ENCODE results near the gene KIF4A.

The KIF4A gene

DNA sequence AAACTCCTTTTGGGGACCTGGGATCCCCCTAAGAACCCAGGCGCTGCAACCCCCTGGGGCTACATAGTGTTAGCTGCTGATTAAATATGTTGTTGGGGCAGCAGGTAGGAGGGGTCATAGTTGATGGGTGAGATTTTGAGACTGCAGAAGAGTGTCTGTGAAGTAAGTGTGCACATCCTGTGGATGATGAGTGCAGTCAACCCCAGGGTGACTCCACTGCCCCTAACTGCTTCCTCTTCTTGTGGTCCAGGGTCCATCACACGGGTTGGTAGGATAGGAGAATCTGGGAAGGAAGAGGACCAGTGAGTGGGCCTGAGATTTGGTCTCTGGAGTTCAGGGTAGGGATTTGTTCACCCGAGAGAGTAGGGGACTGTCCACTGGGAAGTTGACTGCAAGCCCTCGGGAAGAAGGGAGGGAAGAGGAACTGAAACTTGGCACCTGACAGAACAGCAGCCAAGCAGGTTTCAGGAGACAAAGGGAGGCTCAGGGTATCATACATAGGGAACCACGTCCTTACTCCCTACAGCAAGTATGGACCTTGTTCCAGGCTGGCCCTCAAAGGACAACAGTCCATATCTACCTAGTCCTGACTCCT is 163.2 kb downstream of the KIF4A start:
- peak overlapping the region; percentile 60 for H3K4me3 ChIP-seq (ENCODE audit: low read depth, low read length)
- no peak for TF ChIP-seq CTCF (IDR thresholded peaks at IDR 0.05; ENCODE audit: low read depth, low read length)

DNA sequence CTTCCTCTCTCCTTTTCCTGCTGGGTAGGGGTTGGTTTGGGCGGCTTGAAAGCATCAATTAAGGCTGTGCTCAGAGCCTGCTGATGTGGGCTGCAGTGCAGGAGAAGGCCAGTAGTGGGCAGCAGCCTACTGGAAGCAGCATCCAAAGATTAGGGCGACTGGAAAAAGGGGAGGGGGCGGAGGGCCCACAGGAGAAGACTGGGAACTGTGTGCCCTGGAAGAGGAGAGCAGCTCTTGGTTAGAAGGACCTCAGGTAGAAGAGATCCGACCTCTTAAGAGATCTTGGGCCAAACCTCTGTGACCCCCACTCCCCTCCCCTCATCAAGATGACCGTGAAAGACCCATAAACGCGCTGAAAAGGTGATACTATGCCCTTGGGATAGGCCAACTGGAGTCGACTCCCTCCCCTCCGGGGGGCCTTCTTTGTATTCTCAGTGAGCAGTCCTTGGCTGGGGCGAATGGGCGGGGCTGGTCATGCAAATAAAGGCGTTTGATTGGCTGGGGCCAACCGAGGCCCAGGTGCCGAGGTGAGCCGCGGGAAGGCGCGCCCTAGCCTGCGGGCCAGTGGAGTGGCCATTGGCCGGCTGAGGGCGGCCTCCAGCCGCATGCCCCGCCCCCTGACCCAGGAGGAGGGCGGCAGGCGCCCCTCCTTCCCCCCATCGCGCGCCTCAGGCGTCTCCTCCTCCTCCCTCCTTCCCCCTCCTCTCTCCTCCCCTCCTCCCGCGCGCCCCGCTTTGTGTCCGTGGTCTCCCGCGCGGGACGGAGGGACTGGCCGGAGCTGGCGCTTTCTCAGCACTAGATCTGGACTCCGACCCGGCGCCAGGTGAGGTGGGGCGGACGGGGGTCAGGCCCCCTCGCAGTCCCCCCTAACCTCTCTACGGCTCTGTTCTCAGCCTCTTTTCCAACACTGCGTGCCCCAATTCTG is 164.8 kb downstream of the KIF4A start:
- TF ChIP-seq CTCF (IDR thresholded peaks at IDR 0.05; ENCODE audit: low read depth, low read length) = peak; percentile 89
- peak overlapping the region; percentile 61 for H3K4me3 ChIP-seq (ENCODE audit: low read depth, low read length)

- no peak for TF ChIP-seq CTCF (IDR thresholded peaks at IDR 0.05; ENCODE audit: low read depth, low read length)
- peak overlapping the region; percentile 61 for H3K4me3 ChIP-seq (ENCODE audit: low read depth, low read length)
Measured at GRCh38 chrX:70455366-70456202, 165.7 kb downstream of the KIF4A start.

DNA sequence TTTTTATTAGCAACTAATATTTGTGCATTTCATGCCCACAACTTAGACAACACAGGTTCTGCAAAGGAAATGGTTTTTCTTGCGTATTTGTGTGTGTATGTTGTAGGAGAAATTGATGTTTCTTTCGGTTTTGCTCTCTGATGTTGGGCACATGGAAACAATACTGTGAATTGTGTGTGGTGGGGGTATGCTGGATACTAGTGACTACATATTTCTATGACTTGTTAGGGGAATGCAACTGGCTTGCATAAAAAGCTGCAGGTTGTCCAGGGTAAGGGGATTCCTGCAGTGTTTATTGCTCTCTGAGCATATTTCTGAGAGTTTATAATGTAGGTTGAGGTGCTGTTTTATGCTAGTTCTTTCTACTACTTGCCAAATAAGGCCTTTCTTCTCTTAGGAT is 166.4 kb downstream of the KIF4A start:
- H3K4me3 ChIP-seq (ENCODE audit: low read depth, low read length) = peak overlapping the region; percentile 61
- TF ChIP-seq CTCF (IDR thresholded peaks at IDR 0.05; ENCODE audit: low read depth, low read length) = no peak

- no peak for TF ChIP-seq CTCF (IDR thresholded peaks at IDR 0.05; ENCODE audit: low read depth, low read length)
- no peak overlapping the region for H3K4me3 ChIP-seq (ENCODE audit: low read depth, low read length)
Measured at GRCh38 chrX:70461026-70461425, 171.1 kb downstream of the KIF4A start.

GRCh38 chrX:70464051-70464450 is 174.1 kb downstream of the KIF4A start:
- no peak overlapping the region for H3K4me3 ChIP-seq (ENCODE audit: low read depth, low read length)
- TF ChIP-seq CTCF (IDR thresholded peaks at IDR 0.05; ENCODE audit: low read depth, low read length) = no peak

All from WI38 (cell line).